GM12873 (cell line): ENCODE results near the gene CEBPA.

Experiments
- CTCF ChIP-seq: IDR thresholded peaks from 2 replicates; pipeline ENCODE4 v1.5.1; 2012; ENCODE audit warnings: low read depth, mild to moderate bottlenecking, moderate library complexity, low read length, control low read depth; ENCODE audit not compliant: insufficient read depth; ENCODE audit errors: missing control alignments

The CEBPA gene

GRCh38 chr19:33287927-33288326, 14.4 kb downstream of the CEBPA start:
- no peak for TF ChIP-seq CTCF

- TF ChIP-seq CTCF = no peak
These were observed 14.9 kb downstream of the CEBPA start for GRCh38 chr19:33287438-33287837.

GRCh38 chr19:33286899-33287298, 15.4 kb downstream of the CEBPA start:
- no peak for TF ChIP-seq CTCF

- TF ChIP-seq CTCF = no peak
These were observed 16.9 kb downstream of the CEBPA start for GRCh38 chr19:33285441-33285927.

- no peak for TF ChIP-seq CTCF
These were observed 17.6 kb downstream of the CEBPA start for GRCh38 chr19:33284756-33285155.

GRCh38 chr19:33284146-33284643, 18.1 kb downstream of the CEBPA start:
- no peak for TF ChIP-seq CTCF

GRCh38 chr19:33283589-33283988, 18.7 kb downstream of the CEBPA start:
- TF ChIP-seq CTCF = no peak
